Measurements from ENCODE around the gene IRF2BP1. TPM values are rescaled to one million over a fixed set of nuclear protein-coding genes. Genes with fewer than 3 reads are reported as not detected.

The IRF2BP1 gene
- total RNA-seq, 1 donor from 2014 or later, result 21.4 TPM

DNA sequence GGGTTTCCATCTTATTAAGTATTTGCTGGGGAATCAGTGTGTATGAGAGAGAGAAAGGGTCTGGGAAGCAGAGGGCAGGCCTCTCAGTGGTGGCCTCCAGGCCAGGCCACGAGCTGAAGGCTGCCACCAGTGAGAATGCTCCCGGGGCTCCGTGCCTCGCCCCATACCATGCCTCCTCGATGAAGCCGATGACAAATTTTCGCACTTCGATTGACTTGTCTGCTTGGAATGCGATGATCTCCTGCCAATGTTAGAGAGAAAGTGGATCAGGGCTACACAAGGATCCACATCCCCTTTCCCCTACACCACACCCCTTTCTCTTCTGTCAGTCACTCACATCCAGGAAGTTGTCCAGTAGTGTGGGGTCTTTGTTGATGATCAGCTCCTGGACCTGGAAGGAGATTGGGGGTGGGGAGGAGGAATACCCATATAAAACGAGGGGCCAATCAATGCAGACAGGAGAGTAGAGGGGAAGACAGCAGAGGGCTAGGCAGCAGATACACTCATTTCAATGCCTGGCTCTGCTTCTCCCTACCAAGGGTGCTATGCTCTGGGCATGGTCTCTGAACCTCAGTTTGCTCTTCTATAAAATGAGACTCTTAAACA is 33.7 kb downstream of the IRF2BP1 start:
- H3K4me3 ChIP-seq, result no peak overlapping the region
- peaks cover 86% of the 10 kb centered on the region for H3K36me3 ChIP-seq
- TF ChIP-seq, protein P1, sequence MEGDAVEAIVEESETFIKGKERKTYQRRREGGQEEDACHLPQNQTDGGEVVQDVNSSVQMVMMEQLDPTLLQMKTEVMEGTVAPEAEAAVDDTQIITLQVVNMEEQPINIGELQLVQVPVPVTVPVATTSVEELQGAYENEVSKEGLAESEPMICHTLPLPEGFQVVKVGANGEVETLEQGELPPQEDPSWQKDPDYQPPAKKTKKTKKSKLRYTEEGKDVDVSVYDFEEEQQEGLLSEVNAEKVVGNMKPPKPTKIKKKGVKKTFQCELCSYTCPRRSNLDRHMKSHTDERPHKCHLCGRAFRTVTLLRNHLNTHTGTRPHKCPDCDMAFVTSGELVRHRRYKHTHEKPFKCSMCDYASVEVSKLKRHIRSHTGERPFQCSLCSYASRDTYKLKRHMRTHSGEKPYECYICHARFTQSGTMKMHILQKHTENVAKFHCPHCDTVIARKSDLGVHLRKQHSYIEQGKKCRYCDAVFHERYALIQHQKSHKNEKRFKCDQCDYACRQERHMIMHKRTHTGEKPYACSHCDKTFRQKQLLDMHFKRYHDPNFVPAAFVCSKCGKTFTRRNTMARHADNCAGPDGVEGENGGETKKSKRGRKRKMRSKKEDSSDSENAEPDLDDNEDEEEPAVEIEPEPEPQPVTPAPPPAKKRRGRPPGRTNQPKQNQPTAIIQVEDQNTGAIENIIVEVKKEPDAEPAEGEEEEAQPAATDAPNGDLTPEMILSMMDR (IDR thresholded peaks at IDR 0.05), result no peak
- peaks cover 11% of the 10 kb centered on the region for H3K4me1 ChIP-seq
- no peak for ATAC-seq
- H3K27ac ChIP-seq, result peak overlapping the region; percentile 46
- DNase-seq, result no peak
- H3K27me3 ChIP-seq (ENCODE audit: low read depth), result no peaks in the 10 kb centered on the region
- no peaks in the 10 kb centered on the region for H3K9me3 ChIP-seq
- intact Hi-C loops (cut with DNase I), result no loop called here

DNA sequence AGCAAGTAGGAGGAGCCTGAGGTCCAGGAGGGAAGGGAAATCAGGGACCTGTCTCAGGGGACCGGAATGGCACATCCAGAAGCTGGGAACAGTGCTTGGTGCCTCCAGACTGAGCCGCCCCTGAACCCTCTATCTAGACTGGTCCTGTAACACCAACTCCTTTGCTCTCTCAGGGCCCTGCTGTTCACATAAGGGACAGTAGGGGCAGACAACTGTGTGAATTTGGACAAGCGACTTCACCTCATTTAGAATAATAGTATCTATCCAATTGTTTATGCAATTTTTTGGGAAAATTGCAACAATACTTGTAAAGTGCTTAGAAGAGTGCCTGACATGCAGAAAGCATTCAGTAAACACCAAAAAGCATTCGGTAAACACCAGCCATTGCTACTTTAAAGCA is 37.0 kb downstream of the IRF2BP1 start:
- no peak for DNase-seq
- Histone ChIP-seq H3K36me3 (peaks cover 100% of the 10 kb centered on the region), H3K9me3 (no peaks in the 10 kb centered on the region), H3K4me3 (no peak overlapping the region), H3K27me3 (ENCODE audit: low read depth) (no peaks in the 10 kb centered on the region), H3K4me1 (peaks cover 11% of the 10 kb centered on the region), H3K27ac (no peak overlapping the region)
- TF ChIP-seq, protein P1 (IDR thresholded peaks at IDR 0.05), result no peak
- intact Hi-C loops (cut with DNase I), result no loop called here
- ATAC-seq, result no peak

DNA sequence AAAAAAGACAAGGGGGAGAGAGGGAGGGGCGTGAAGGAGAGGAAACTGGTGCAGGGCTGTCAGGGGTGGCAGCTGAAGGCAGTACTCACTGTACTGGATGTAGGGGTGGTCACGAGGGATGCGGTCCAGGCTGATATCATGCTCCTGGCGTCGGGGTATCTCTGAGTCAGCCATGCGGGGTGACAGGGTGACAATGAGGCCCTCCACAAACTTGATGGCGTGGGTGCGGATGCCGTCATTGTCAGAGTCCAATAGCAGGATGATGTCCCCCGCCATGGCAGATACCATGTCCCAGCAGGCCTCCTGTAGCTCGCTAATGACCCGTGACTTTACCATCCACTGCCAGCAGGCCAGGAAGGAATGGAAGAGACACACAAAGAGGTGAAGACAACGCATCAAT is 38.3 kb downstream of the IRF2BP1 start:
- intact Hi-C loops (cut with DNase I), result no loop called here
- no peak overlapping the region for H3K4me3 ChIP-seq
- peaks cover 11% of the 10 kb centered on the region for H3K4me1 ChIP-seq
- peaks cover 100% of the 10 kb centered on the region for H3K36me3 ChIP-seq
- no peak overlapping the region for H3K27ac ChIP-seq
- no peaks in the 10 kb centered on the region for H3K9me3 ChIP-seq
- ATAC-seq (no peak), DNase-seq (no peak)
- no peaks in the 10 kb centered on the region for H3K27me3 ChIP-seq (ENCODE audit: low read depth)
- TF ChIP-seq, protein P1 (IDR thresholded peaks at IDR 0.05), result no peak

DNA sequence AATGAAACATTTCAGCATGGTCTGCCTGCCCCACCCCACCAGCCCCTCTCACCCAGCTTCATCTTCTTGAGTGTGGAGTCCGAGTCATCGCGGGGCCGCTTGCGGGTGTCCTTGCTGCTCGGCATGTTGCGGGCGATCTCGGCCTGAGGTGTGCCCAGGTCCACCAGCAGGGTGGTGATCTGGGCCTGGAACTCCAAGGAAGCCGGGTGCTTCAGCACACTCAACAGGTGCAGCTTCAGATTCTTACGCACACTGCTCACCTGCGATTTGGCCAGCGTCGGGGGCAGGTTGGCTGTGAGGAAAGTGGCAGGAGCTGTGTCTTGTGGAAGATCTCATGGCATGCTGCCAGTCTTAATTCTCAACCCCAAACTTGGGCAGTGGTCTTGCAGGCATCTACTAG is 43.7 kb downstream of the IRF2BP1 start:
- Histone ChIP-seq H3K4me1 (no peaks in the 10 kb centered on the region), H3K27ac (no peak overlapping the region), H3K27me3 (ENCODE audit: low read depth) (no peaks in the 10 kb centered on the region), H3K9me3 (no peaks in the 10 kb centered on the region), H3K36me3 (peaks cover 100% of the 10 kb centered on the region), H3K4me3 (no peak overlapping the region)
- intact Hi-C loops (cut with DNase I), result no loop called here
- DNase-seq (no peak), ATAC-seq (no peak)
- TF ChIP-seq, protein P1 (IDR thresholded peaks at IDR 0.05), result no peak

DNA sequence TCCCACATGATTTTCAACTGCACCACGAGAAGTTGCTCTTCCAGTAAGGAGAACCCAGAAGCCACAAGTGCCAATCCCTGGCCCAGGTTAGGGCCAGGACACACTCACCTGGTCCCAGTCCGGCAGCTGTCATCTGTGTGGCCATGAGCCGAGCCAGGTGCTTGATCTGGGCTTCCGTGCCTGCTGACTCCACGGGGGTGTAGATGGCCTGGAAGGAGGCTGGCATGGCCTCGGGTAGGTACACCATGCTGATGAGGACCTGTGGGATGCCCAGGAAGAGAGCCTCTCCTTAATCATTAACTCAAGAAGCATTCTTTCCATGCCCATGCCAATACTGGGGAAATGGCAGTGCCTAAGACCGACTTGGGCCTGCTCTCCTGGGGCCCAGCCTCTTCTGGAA is 51.0 kb downstream of the IRF2BP1 start:
- H3K4me1 ChIP-seq, result no peaks in the 10 kb centered on the region
- H3K36me3 ChIP-seq, result peaks cover 100% of the 10 kb centered on the region
- no peak for DNase-seq
- ATAC-seq, result peak; percentile 76 to 89
- TF ChIP-seq, protein P1 (IDR thresholded peaks at IDR 0.05), result no peak
- H3K27me3 ChIP-seq (ENCODE audit: low read depth), result no peaks in the 10 kb centered on the region
- no peak overlapping the region for H3K27ac ChIP-seq
- intact Hi-C loops (cut with DNase I), result no loop called here
- H3K4me3 ChIP-seq, result no peak overlapping the region
- no peaks in the 10 kb centered on the region for H3K9me3 ChIP-seq

Other genes starting within 250 kb of the IRF2BP1 start
- 51.4 TPM for gene EML2, start 246.7 kb downstream of the IRF2BP1 start, total RNA-seq
- 7.5 TPM for gene GIPR, start 217.9 kb downstream of the IRF2BP1 start, total RNA-seq
- 229 TPM for gene SNRPD2, start 194.2 kb downstream of the IRF2BP1 start, total RNA-seq
- gene QPCTL, start 193.5 kb downstream of the IRF2BP1 start, total RNA-seq, result 5.0 TPM
- 19.3 TPM for gene FBXO46, start 155.2 kb downstream of the IRF2BP1 start, total RNA-seq
- not detected for gene MEIOSIN, start 152.7 kb downstream of the IRF2BP1 start, total RNA-seq
- gene SIX5, start 116.9 kb downstream of the IRF2BP1 start, total RNA-seq, result 16.8 TPM
- gene DMPK, start 103.7 kb downstream of the IRF2BP1 start, total RNA-seq, result 42.6 TPM
- gene DMWD, start 93.3 kb downstream of the IRF2BP1 start, total RNA-seq, result 47.4 TPM
- 0.21 TPM for gene RSPH6A, start 70.8 kb downstream of the IRF2BP1 start, total RNA-seq
- 73.1 TPM for gene SYMPK, start 23.0 kb downstream of the IRF2BP1 start, total RNA-seq
- gene FOXA3, start 21.8 kb downstream of the IRF2BP1 start, total RNA-seq, result 0.68 TPM
- gene MYPOP, start 16.5 kb upstream of the IRF2BP1 start, total RNA-seq, result 7.5 TPM
- not detected for gene NANOS2, start 28.6 kb upstream of the IRF2BP1 start, total RNA-seq
- gene NOVA2, start 87.7 kb upstream of the IRF2BP1 start, total RNA-seq, result 18.8 TPM
- 16.3 TPM for gene CCDC61, start 109.3 kb upstream of the IRF2BP1 start, total RNA-seq
- gene PGLYRP1, start 136.9 kb upstream of the IRF2BP1 start, total RNA-seq, result 3.0 TPM
- gene IGFL4, start 154.9 kb upstream of the IRF2BP1 start, total RNA-seq, result not detected
- gene IGFL3, start 238.5 kb upstream of the IRF2BP1 start, total RNA-seq, result not detected